ENCODE measurements around the gene TSKS. TPM values are rescaled to one million over a fixed set of nuclear protein-coding genes. Genes with fewer than 3 reads are reported as not detected.

TSKS gene
- total and polyA plus RNA-seq, 2 of the 13 experiments (the other 11 are each of a cell fraction or from before 2014, with no cell fraction given) = 0.03 TPM; not detected in 1

DNA sequence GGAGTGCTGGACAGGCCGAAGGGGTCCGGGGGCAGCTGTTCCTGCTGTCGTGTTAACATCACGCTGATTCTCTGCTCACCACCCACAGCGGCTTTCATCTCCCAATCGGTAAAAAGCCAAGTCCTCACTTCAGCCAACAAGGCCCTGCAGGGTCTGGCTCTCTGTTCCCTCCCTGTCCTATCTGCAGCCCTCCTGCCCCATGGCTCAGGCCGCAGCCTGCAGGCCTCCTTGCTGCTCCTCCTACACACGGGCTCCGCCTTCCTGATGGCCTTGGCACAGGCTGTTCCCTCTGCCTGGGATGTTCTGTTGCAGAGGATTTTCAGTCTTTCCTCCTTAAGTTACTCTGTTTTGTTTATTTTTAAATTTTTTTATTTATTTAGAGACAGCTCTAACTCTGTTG is 27.8 kb upstream of the TSKS start (continued):
- TF ChIP-seq BRD4 (CRISPR knock-in tag; IDR thresholded peaks at IDR 0.05) (no peak), ZSCAN31 (CRISPR knock-in tag; IDR thresholded peaks at IDR 0.05; ENCODE audit: low read depth) (no peak), MAFF (IDR thresholded peaks at IDR 0.05; ENCODE audit: low read depth, low read length) (no peak)
- TF ChIP-seq, protein P1, sequence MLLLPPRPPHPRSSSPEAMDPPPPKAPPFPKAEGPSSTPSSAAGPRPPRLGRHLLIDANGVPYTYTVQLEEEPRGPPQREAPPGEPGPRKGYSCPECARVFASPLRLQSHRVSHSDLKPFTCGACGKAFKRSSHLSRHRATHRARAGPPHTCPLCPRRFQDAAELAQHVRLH (CRISPR knock-in tag; IDR thresholded peaks at IDR 0.05; ENCODE audit: borderline replicate concordance, low read depth) = no peak
- TF ChIP-seq, protein P2, sequence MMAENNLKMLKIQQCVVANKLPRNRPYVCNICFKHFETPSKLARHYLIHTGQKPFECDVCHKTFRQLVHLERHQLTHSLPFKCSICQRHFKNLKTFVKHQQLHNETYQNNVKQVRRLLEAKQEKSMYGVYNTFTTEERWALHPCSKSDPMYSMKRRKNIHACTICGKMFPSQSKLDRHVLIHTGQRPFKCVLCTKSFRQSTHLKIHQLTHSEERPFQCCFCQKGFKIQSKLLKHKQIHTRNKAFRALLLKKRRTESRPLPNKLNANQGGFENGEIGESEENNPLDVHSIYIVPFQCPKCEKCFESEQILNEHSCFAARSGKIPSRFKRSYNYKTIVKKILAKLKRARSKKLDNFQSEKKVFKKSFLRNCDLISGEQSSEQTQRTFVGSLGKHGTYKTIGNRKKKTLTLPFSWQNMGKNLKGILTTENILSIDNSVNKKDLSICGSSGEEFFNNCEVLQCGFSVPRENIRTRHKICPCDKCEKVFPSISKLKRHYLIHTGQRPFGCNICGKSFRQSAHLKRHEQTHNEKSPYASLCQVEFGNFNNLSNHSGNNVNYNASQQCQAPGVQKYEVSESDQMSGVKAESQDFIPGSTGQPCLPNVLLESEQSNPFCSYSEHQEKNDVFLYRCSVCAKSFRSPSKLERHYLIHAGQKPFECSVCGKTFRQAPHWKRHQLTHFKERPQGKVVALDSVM (CRISPR knock-in tag; IDR thresholded peaks at IDR 0.05) = no peak
- TF ChIP-seq, protein P3, sequence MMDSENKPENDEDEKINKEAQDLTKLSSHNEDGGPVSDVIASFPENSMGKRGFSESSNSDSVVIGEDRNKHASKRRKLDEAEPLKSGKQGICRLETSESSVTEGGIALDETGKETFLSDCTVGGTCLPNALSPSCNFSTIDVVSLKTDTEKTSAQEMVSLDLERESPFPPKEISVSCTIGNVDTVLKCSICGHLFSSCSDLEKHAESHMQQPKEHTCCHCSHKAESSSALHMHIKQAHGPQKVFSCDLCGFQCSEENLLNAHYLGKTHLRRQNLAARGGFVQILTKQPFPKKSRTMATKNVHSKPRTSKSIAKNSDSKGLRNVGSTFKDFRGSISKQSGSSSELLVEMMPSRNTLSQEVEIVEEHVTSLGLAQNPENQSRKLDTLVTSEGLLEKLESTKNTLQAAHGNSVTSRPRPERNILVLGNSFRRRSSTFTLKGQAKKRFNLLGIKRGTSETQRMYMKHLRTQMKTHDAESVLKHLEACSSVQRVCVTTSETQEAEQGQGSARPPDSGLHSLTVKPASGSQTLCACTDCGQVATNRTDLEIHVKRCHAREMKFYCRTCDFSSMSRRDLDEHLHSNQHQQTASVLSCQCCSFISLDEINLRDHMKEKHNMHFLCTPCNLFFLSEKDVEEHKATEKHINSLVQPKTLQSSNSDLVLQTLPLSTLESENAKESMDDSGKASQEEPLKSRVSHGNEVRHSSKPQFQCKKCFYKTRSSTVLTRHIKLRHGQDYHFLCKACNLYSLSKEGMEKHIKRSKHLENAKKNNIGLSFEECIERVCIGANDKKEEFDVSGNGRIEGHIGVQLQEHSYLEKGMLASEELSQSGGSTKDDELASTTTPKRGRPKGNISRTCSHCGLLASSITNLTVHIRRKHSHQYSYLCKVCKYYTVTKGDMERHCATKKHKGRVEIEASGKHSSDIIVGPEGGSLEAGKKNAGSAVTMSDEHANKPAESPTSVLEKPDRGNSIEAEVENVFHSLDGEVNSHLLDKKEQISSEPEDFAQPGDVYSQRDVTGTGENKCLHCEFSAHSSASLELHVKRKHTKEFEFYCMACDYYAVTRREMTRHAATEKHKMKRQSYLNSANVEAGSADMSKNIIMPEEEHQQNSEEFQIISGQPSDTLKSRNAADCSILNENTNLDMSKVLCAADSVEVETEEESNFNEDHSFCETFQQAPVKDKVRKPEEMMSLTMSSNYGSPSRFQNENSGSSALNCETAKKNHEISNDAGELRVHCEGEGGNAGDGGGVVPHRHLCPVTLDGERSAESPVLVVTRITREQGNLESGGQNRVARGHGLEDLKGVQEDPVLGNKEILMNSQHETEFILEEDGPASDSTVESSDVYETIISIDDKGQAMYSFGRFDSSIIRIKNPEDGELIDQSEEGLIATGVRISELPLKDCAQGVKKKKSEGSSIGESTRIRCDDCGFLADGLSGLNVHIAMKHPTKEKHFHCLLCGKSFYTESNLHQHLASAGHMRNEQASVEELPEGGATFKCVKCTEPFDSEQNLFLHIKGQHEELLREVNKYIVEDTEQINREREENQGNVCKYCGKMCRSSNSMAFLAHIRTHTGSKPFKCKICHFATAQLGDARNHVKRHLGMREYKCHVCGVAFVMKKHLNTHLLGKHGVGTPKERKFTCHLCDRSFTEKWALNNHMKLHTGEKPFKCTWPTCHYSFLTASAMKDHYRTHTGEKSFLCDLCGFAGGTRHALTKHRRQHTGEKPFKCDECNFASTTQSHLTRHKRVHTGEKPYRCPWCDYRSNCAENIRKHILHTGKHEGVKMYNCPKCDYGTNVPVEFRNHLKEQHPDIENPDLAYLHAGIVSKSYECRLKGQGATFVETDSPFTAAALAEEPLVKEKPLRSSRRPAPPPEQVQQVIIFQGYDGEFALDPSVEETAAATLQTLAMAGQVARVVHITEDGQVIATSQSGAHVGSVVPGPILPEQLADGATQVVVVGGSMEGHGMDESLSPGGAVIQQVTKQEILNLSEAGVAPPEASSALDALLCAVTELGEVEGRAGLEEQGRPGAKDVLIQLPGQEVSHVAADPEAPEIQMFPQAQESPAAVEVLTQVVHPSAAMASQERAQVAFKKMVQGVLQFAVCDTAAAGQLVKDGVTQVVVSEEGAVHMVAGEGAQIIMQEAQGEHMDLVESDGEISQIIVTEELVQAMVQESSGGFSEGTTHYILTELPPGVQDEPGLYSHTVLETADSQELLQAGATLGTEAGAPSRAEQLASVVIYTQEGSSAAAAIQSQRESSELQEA (CRISPR knock-in tag; IDR thresholded peaks at IDR 0.05; ENCODE audit: not compliant biosample characterization) = no peak
